ENCODE data around the gene SPSB1.
A peak's percentile ranks its signal among the peaks of the same experiment; 100 is the strongest.

The SPSB1 gene

DNA sequence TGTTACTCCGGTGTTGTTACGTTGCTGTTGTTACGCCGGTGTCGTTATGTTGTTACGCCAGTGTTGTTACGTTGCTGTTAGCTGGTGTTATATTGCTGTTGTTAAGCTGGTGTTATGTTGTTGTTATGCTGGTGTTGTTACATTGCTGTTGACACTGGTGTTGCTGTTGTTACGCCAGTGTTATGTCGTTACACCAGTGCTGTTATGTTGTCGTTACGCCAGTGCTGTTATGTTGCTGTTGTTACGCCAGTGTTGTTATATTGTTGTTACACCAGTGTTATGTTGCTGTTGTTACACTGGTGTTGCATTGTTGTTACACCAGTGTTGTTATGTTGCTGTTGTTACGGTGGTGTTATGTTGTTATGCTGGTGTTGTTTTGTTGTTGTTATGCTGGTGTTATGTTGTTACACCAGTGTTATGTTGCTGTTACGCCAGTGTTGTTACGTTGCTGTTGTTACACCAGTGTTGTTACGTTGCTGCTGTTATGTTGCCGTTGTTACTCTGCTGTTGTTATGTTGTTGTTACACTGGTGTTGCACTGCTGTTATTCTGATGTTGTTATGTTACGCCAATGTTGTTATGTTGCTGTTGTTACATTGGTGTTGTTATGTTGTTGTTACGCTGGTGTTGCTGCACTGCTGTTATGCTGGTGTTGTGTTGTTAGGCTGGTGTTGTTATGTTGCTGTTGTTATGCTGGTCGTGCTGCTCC lies 32.5 kb upstream of the SPSB1 start:
- no peak for DNase-seq

DNA sequence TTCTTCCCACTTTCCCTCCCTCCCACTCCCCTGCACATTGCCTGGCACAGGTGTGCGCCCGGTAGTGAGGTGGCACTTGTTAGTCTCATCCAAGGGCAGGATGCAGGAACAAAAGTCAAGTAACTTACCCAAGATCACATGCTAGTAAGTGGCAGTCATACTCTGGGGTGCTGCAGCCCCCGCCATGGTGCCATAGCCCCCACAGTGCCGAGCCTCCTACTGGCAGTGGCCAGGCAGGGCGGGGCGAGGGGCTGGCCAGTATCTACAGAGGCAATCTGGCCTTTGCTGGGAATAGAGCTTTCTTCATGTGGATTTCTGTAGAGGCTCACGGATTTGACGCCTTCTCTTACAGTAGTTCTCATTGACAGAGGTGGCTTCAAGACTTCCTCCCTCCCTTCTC lies 31.2 kb upstream of the SPSB1 start:
- no peak for DNase-seq

DNA sequence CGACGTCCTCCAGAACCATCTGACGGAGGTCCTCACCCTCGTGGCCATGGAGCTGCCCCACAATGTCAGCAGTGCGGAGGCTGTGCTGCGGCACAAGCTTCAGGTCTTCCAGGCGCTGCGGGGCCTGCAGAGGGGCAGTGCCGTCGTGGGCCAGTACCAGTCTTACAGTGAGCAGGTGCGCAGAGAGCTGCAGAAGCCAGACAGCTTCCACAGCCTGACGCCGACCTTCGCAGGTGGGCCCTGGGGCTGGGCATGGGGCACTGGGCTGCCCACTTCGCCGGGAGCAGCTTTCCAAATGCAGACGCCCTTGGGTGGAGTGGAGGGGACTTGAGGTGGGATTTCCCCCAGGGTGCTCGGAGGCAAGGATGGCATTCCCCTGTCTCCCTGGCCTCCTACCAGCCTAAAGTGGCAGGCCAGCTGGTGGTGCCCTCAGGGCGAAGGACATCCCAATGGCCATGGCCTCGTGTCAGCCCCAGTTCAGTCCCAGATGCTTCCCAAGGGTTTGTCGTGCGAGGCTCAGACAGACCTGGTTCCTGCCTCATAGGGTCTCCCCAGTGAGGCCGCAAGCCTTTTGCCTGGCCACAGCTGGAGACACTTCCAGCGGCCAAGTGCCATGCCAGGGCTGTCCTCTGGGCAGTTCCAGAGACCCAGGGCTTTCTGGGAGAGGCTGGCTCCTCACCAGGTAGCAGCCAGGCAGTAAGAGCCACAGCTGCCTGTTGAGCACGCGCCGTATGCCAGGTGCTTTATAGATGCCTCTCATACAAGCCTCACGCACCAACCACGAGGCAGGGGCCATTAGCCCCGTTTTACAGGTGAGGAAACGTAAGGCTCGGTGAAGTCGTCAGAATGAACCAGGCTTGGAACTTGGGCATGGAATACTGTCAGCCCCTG lies 30.4 kb upstream of the SPSB1 start:
- DNase-seq: no peak

DNA sequence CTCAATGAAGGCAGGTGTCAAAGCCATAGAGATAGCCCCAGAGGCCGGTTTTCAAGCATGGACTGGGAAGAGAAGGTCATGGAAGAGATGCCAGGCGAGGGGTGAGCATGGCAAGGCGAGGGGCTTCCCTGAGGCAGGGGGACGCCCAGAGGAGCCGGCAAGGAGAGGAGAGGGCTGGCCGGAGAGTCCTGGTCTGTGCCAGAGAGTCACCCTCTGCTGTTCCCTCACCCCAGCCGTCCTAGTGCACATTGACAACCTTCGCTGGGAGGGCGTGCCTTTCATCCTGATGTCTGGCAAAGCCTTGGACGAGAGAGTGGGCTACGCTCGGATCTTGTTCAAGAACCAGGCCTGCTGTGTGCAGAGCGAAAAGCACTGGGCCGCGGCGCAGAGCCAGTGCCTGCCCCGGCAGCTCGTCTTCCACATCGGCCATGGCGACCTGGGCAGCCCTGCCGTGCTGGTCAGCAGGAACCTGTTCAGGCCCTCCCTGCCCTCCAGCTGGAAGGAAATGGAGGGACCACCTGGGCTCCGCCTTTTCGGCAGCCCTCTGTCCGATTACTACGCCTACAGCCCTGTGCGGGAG lies 29.3 kb upstream of the SPSB1 start:
- DNase-seq: no peak

DNA sequence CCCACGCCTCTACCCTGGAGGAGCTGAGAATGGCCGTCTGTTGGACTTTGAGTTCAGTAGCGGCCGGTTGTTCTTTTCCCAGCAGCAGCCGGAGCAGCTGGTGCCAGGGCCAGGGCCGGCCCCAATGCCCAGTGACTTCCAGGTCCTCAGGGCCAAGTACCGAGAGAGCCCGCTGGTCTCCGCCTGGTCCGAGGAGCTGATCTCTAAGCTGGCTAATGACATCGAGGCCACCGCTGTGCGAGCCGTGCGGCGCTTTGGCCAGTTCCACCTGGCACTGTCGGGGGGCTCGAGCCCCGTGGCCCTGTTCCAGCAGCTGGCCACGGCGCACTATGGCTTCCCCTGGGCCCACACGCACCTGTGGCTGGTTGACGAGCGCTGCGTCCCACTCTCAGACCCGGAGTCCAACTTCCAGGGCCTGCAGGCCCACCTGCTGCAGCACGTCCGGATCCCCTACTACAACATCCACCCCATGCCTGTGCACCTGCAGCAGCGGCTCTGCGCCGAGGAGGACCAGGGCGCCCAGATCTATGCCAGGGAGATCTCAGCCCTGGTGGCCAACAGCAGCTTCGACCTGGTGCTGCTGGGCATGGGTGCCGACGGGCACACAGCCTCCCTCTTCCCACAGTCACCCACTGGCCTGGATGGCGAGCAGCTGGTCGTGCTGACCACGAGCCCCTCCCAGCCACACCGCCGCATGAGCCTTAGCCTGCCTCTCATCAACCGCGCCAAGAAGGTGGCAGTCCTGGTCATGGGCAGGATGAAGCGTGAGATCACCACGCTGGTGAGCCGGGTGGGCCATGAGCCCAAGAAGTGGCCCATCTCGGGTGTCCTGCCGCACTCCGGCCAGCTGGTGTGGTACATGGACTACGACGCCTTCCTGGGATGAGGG lies 28.5 kb upstream of the SPSB1 start:
- DNase-seq: no peak

DNA sequence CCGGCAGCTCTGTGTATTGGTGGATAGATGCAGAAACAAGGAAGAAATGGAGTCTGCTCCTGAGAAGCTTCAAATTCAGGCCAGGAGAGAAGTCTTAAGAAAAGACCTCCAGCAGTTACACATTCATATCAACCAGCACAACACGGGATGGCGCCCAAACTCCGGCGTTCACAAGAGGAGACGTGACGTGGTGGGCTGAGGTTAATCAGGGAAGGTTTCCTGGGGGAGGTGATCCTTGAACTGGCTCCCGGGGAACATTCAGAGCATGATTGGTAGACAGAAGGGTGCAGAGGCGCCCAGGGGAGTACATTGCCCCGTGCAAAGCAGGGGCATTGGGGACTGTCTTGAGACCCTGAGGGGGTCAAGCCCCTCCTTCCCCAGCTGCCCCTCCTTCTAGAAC lies 27.7 kb upstream of the SPSB1 start:
- no peak for DNase-seq

DNA sequence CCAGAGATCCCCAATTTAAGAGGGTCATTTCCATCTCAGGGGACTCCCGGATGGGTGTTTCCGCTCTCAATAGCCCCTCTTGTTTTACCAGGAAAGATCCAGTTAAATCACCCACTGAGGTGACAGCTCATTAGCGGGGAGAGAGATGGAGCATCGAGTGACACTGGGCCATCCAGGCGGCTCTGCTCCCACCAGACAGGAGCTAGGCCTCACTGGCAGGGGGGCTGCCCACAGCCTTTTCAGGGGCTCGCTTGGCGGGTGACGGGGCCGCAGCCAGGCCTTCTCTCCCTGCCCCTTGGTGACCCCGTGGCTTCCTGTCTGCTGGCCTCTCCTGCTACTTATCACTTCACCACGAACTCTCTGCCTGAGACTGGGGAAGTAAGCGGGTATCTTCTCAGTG lies 26.7 kb upstream of the SPSB1 start:
- no peak for DNase-seq

DNA sequence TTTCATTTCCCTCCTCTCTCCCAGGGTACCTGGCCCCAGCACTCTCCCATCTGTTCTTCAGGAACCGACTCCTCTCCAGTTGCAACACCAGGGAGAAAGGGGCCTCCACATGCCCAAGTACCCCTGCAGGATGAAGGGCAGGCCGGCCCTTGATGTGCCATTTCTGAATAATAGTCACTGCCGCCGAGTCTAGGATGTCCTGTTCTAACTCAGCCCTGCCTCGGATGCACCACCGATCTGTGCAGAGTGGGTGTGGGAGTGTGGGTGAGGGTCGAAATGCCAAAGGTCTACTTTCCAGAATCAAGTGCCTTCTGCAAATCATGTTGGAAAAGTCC lies 25.4 kb upstream of the SPSB1 start:
- DNase-seq: no peak

DNA sequence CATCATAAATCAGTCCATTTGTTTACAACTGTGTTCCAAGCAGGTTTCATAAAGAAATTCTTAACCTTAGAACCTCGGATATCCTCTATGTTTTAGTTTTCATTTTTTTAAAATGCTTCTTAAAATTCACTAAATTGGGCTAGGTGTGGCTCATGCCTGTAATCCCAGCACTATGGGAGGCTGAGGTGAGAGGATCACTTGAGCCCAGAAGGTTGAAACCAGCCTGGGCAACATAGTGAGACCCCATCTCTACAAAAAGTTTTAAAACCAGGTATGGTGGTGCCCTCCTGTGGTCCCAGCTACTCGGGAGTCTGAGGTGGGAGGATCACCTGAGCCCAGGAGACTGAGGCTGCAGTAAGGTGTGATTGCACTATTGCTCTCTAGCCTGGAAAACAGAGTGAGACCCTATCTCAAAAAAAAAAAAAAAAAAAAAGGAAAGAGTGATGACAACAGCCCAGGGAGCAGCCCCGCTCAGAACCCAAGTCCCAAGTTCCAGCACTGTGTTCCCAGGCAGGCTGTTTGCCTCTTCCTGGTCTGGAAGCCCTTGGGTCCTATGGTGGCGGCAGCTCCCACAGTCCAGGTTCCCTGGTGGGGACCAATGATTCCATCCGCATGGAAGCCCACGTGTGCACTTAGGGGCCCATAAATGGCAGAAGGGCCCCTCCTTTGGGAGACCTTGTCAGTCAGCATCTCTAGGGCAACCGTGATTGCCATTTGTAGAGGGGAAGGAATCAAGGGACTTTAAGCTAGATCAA lies 24.7 kb upstream of the SPSB1 start:
- DNase-seq: no peak

DNA sequence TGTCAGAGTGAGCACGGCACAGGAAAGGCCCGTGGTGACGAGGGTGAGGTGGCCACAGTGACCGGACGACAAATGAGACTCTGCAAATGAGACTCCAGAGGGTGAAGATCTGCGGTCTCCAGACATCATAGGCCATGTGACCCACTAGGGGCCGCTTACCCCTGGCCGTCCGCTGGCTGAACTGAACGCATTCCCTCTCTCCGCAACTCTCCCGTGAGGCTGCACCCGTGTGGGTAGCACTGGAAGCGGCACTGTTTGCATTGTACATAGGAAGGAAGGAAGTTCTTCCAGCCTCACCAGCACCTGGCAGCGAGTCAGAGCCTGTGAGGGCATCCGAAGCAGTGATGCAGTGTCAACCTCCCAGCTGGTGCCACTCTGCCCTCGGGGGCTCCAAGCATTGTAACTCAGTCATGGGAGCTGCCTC lies 23.6 kb upstream of the SPSB1 start:
- no peak for DNase-seq

DNA sequence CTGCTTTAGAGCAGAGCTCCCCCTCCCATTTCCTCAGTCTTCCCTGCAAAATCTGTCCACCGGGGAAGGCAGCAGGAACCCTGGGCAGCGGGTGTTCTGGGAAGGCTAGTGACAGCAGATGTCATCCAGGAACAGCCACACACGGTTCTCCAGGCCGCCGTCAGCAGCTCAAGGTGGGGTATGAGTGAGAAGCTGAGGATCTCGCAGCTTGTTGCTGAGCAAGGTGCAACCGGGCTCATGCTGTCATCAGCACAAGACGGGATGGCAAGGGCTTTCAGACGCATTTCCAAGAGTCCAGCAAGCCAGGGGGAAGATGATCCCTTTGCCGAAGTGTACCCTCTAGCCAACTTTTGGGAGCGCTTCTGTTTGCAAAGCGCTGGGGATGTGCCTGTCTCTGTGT lies 23.0 kb upstream of the SPSB1 start:
- DNase-seq: no peak

DNA sequence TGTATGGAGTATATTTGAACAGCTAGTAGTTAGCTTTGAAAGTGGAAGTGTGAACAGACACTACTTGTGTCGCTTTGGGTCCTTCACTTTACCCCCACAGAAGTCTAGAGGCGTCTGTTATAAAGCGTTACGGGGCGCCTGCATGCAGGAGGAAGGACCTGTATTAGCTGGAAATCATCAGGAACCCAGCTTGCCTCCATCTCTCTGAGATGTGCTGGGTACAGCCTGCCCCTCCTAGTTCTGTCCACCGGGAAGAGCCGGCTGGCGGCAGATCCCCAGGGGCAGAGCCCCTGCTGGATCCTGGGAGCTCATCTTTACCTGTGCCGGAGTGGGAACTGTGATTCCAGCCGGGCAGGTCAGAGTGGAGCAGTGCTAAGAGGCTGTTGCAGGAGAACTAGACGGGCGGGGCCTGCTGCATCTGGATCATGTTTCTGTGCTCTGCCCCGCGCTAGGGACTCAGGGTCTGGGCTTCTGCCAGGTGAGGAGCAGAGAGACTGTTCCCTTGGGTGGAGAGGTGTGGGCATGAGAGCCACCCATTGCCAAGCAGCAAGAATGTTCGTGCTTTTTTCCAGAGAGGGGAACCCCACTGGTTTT lies 22.3 kb upstream of the SPSB1 start:
- no peak for DNase-seq

DNA sequence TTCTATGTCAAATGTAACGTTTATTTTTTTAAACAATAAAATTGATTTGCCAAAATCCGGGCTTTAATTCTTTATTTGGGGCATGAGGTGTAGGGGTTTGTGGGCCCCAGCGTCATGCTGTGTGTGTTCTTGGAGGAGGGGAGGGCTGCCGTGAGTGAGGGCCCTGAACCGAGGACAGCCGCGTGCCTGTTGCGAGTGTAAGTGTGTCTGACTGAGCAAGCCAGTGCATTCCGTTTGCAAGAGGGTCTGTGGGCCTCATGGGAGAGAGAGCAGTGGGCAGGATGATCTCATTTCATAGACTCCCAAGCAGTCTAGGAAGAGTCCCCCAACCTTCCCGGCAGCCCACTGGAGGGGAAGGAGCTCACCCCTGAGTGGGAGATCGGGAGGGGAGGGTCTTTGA lies 21.4 kb upstream of the SPSB1 start:
- DNase-seq: no peak

DNA sequence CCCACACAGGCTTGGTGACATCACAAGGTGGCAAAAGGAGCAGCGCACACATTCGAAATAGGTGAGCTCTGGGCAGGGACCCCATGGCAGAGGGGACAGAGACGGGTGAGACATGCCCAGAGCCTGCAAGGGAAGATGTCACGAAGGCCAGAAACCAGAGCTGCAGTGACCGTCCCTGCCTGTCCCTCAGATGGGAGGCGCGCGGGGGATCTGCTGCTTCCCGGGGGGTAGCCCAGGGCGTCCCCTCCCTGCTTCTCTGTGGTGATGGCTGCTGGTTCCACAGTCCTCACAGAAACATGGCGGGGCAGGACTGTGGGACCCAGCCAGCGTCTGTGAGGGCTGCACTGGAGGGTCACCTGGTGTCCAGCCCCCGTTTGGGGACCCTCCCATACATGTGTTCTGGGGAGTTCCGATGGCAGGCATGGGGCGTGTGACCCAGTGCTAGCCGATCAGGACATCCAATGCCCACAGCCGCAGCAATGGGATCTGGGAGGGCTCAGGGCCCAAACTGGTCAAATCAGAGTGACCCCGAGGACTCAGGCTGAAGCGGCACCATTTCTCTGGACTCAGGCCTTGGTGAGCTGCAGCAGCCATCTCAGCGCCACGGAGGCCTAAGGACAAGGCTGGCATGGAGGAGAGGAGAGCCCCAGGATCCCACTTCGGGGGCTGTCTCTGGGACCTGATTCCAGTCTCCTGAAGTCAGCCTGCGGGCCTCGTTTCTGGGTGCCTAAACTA lies 20.7 kb upstream of the SPSB1 start:
- DNase-seq: no peak

DNA sequence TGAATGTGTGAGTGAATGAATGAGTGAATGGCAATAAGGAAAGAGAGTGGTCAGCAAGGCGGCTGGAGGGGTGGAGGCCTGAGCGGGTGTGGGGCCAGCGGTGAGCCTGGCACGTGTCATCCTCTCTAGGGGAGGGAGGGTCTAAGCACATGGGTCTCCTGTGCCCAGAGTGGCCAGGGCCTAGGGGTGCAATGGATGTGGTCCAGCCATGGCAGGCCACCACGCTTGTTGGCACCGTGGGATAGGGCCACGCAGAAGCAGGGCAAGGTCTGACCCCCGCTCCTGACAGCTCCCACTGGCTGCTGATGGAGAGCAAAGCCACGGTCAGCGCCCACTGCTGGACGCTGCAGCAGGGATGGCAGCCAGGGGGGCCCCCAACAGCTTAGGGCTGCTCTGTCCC lies 19.5 kb upstream of the SPSB1 start:
- no peak for DNase-seq

DNA sequence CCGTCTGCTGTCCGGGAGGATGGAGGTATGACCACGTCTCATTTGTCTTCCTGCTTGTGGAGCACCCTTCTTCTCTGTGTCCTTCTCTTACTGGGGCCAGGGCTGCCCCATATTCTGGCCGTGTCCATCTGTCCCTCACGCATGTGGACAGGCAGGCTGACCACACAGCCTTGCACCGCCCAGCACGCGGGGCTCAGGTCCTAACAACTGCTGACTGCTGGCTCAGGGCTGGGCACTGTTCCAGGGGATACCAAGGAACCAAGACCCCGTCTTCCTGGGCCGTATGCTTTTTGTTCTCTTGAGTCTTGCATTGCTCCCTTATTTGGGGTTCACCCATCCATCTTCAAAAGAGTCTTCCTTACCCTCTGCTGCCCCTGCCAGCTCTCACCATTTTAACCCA lies 17.5 kb upstream of the SPSB1 start:
- no peak for DNase-seq

DNA sequence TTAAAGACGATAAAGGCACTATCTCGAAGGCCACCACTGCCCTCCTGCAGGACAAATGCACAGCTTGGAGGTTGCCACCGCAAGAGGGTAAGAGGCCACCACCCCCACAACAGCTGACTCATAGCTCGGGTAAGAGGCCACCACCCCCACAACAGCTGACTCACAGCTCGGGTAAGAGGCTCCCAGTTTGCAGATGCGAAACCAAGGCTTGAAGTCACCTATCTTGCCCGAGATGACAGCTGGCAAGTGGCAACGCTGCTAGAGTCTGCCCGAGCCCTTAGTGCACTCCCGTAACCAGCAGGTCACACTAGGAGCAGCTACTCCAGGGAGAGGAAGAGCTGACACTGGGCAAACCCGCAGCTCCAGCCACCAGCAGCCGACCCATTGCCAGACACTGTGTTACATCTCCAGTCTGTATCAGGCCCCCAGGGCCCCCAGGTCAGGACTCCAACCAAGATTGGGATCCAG lies 17.1 kb upstream of the SPSB1 start:
- peak; percentile 98 for DNase-seq

DNA sequence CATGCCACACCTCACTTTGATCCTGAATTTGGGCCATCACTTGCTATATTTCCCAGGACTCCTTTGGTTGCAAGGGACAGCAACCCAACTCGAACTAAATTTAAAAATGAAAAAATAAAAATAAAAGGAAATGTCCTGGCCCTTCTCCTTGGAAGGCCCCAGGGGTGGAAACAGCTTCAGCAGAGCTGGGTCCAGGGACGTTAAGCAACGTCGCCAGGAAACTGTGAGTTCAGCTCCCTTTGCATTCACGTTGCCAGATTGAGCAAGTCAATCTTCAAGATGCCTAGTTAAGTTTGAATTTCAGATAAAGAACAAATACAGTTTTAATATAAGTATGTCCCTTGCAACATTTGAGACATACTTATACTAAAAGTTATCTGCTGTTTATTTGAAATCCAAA lies 14.6 kb upstream of the SPSB1 start:
- DNase-seq: peak; percentile 66

DNA sequence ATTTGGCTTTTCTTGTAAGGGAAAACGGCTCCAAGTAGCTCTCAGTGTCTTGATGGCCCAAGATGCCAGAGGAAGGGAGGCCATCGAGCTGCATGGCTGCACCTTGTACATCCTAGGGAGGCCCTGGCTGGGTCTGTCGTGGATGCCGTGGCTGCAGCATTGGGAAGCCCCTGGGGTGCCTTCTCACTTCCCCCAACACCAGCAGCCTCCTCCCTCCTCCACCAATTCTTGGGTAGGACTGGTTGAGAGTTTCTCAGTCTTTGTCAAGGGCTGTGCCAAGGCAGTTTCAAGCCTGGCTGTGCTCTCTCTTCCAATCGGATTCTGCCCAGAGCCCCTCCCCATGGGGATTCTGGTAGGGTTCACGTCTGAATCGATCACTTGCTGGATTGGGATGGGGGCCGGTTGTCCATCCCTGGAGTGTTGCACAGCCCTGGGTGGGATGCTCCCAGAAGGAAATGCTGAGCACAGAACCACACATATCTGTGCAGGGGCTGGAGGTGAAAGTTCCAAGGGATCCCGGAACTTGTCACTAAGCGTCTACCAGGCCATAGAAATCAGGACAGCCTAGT lies 14.0 kb upstream of the SPSB1 start:
- no peak for DNase-seq

DNA sequence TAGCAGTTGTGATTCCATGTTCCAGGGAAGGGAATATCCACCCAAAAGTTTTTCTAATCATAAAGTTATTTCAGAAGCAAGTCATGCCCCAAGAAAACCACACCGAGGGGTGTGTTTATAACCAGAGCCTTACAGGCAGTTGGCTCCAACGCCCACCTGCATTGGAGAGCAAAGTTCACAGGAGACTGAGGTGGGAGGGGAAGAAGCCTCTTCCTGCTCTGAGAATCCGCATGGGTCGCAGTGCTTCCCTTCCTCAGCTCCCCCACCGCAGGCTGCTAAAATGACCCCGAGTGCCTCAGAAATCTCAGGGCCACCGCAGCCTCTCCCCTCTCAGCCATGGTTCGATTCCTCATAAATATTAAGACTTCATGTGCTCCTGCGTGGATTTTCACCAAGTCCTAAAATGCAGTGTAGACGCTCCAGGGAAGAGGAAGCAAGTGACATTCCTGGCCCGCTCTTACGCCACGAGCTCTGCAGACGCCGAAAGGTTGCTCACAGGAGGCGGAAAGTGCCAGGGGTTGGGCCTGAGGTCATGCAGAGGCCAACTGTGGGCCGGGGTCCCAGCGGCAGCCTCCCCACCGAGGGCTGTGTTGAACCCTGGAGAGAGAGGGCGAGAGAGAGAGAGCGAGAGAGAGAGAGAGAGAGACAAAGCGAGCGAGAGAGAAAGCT lies 13.4 kb upstream of the SPSB1 start:
- DNase-seq: peak; percentile 75

Data from inflammatory macrophage treated with lipopolysaccharide for 4 hours (primary cell).